Endothelial cell (in vitro differentiated cells): ENCODE results near the gene MAP2K5. TPM values are rescaled to one million over a fixed set of nuclear protein-coding genes. Genes with fewer than 3 reads are reported as not detected.

Source experiments
- DNase-seq: peaks from one replicate; pipeline ENCODE4 v3.0.0; 2021; ENCODE audit warnings: low spot score
- H3K27ac Mint-ChIP-seq: one replicate; pipeline ENCODE4 v1.8.0; 2021; ENCODE audit warnings: mixed read lengths, inconsistent platforms; ENCODE audit not compliant: unreplicated experiment
- H3K27me3 Mint-ChIP-seq: one replicate; pipeline ENCODE4 v1.8.0; 2021; ENCODE audit warnings: mild to moderate bottlenecking, moderate library complexity, mixed read lengths, inconsistent platforms; ENCODE audit not compliant: unreplicated experiment
- H3K36me3 Mint-ChIP-seq: one replicate; pipeline ENCODE4 v1.8.0; 2021; ENCODE audit warnings: mild to moderate bottlenecking, low read depth, mixed read lengths, inconsistent platforms; ENCODE audit not compliant: unreplicated experiment
- H3K4me1 Mint-ChIP-seq: one replicate; pipeline ENCODE4 v1.8.0; 2021; ENCODE audit warnings: mild to moderate bottlenecking, mixed read lengths, inconsistent platforms; ENCODE audit not compliant: unreplicated experiment
- H3K4me3 Mint-ChIP-seq: one replicate; pipeline ENCODE4 v1.8.0; 2021; ENCODE audit warnings: mild to moderate bottlenecking, mixed read lengths, inconsistent platforms; ENCODE audit not compliant: unreplicated experiment
- H3K9me3 Mint-ChIP-seq: one replicate; pipeline ENCODE4 v1.8.0; 2021; ENCODE audit warnings: mixed read lengths, inconsistent platforms; ENCODE audit not compliant: unreplicated experiment
- CTCF ChIP-seq: fragments of 200-600 bp; sonication (generic); IDR thresholded peaks from one replicate; pipeline ENCODE4 v1.5.0; 2021; ENCODE audit warnings: antibody characterized with exemption; ENCODE audit not compliant: unreplicated experiment
- total RNA-seq: library from RNA; stranded (reverse); fragmentation: NEBNext Ultra II Directional; extraction: Animal tissue kit (Norgen Biotek cat#: 25700); gene quantifications from one replicate; pipeline ENCODE4 v1.2.1, GENCODE V29; 2021; ENCODE audit not compliant: unreplicated experiment

MAP2K5 gene
- total RNA-seq, 1 donor from 2014 or later = 22.2 TPM

DNA sequence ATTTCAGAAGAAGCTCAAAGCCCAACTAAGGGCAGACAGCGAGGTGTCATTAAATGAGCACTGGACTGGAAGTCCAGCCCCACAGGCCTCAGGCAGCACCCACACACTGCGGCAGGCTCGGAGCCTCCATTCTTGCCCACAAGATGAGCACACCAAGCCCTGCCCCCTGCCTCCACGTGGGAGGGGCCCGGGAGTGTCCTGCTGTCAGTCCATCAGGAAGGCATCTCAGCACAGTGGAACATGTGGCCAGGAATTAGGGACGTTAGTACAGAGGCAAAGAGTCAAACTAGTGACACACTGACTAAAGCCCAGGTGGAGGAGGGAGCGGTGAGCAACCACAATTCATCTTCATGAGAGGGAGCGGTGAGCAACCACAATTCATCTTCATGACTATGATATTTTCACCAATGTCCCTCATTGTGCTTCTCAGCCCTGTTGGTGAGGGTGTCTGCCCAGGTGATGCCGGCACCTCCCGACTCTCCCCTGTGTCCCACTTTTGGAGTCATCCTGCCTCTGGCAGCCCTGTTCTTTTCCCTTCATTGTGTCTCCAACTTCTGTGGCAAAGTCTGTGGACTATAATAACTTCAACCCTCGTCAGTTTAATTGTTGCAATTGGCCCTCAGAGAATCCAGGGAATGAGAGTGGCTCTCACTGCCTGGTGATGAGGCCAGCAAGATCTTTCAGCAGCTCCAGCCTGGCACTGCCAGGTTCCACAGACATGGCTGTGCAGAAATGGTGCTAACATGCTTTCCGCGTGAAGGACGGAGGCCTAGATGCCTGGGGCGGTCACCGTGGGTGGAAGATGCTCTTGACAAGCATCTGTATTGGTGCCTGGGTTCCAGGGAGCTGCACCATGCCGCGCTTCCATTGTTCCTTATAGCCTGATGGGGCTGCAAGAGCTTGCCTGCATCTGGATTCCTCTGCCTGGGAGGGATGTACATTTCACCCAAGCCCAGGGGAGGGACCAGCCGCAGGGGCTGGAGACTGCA lies 259.7 kb downstream of the MAP2K5 start:
- H3K36me3 Mint-ChIP-seq = no peaks in the 10 kb centered on the region
- H3K27ac Mint-ChIP-seq = no peak overlapping the region
- DNase-seq = no peak
- TF ChIP-seq CTCF = no peak
- no peak overlapping the region for H3K4me3 Mint-ChIP-seq
- H3K4me1 Mint-ChIP-seq = peaks cover 18% of the 10 kb centered on the region
- peaks cover 2% of the 10 kb centered on the region for H3K27me3 Mint-ChIP-seq
- no peaks in the 10 kb centered on the region for H3K9me3 Mint-ChIP-seq

DNA sequence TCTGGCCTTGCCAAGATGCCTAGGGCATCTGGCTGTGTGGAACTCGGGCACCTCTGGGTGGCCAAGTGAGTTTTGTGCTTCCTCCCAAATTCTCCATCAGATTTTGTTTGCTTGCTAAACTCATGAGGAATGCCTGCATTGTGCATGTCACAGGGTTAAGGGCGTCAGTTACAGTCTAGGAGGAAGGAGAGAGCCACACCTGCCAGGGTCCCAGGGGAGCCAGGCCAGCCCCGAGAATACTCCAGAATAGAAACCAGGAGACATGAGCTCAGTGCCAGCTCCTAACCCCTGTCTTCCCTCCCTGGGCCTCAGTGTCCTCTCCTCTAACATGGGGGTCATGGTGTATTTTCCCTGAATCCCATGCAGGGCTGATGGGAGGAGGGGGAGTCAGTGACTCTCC lies 260.8 kb downstream of the MAP2K5 start:
- Mint-ChIP-seq H3K4me3 (no peak overlapping the region), H3K27ac (no peak overlapping the region), H3K4me1 (peaks cover 13% of the 10 kb centered on the region), H3K9me3 (no peaks in the 10 kb centered on the region), H3K36me3 (peaks cover 5% of the 10 kb centered on the region), H3K27me3 (peaks cover 5% of the 10 kb centered on the region)
- no peak for TF ChIP-seq CTCF
- no peak for DNase-seq

DNA sequence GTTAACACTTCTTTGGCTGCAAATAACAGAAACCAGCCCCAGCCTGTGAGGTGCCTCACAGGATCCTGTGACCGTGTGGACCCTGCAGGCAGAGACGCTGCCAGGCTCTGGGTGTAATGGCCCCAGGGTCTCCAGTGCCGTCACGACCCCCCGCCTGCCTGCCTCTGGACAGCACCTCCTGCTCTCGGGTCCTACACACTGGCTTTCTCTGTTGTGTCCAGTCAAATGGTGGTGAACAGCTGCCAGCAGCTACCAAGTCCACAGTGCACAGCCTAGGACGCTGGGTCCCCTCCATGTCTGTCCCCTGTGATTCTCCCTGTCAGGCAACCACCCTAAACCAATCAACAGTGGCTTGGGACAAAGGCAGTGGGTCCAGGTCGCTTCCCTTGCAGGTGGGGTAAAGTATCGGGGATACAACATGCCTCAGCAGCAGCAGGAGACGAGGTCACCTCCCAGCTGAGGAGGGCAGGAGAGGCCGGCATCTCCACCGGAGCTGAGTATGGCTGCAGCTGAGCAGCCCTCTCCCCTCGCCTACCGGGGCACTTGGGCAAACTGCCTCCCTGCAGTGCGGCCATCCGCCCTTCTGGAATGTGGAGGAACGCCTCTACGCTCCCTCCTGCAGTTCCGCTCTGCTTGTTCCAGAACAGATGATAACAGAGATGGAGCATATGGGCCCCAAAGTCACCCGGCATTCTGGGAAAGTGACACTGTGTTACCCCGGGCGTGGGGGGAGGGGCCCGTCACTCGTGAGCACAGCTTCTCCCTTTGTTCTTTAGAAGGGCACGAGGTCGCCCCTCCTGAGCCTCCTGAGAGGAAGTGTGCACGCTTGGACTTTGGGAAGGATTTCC lies 261.7 kb downstream of the MAP2K5 start:
- H3K36me3 Mint-ChIP-seq = peaks cover 9% of the 10 kb centered on the region
- no peak for DNase-seq
- no peaks in the 10 kb centered on the region for H3K9me3 Mint-ChIP-seq
- TF ChIP-seq CTCF = no peak
- H3K27me3 Mint-ChIP-seq = peaks cover 8% of the 10 kb centered on the region
- H3K4me3 Mint-ChIP-seq = no peak overlapping the region
- H3K27ac Mint-ChIP-seq = no peak overlapping the region
- H3K4me1 Mint-ChIP-seq = peaks cover 13% of the 10 kb centered on the region

- Mint-ChIP-seq H3K27me3 (peaks cover 8% of the 10 kb centered on the region), H3K27ac (no peak overlapping the region), H3K36me3 (peaks cover 9% of the 10 kb centered on the region), H3K4me3 (no peak overlapping the region), H3K9me3 (no peaks in the 10 kb centered on the region), H3K4me1 (peaks cover 13% of the 10 kb centered on the region)
- TF ChIP-seq CTCF = no peak
- DNase-seq = no peak
Observed at GRCh38 chr15:67805008-67805665, 262.6 kb downstream of the MAP2K5 start.
